Measurements from ENCODE around the gene CLC.
"Not testable (repeated sequence)": the region's sequence is repeated elsewhere in the genome, so short reads cannot be mapped to it uniquely, and the experiment has no call there.

The CLC gene

GRCh38 chr19:39695759-39696158, 42.1 kb downstream of the CLC start:
- Histone ChIP-seq H3K4me1 (ENCODE audit: control insufficient read depth in 2 of 2, insufficient read depth in 1 of 2, low read depth in 1 of 2, low read length in 2 of 2) (peaks cover 0 to 2% of the 10 kb centered on the region in 2 donors), H3K4ac (ENCODE audit: low read length) (no peak overlapping the region), H4K91ac (ENCODE audit: low read depth, low read length, poor library complexity) (no peak overlapping the region), H2BK15ac (ENCODE audit: low read length) (no peak overlapping the region), H3K27ac (replicated peaks; ENCODE audit: low read length) (no peak overlapping the region), H3K4me3 (ENCODE audit: low read length in 2 of 2) (no peak overlapping the region), H4K8ac (ENCODE audit: low read depth, low read length) (no peak overlapping the region), H2AK5ac (ENCODE audit: low read depth, low read length) (no peak overlapping the region), H3K79me1 (ENCODE audit: low read depth, low read length) (no peaks in the 10 kb centered on the region), H2AFZ (ENCODE audit: low read length) (no peak overlapping the region), H3K27me3 (ENCODE audit: control insufficient read depth in 3 of 3, insufficient read depth in 3 of 3, low read depth in 1 of 3, low read length in 3 of 3) (peaks cover 0 to 19% (median 0%) of the 10 kb centered on the region in 3 experiments), H2BK12ac (ENCODE audit: low read length) (no peak overlapping the region), H3K14ac (ENCODE audit: low read length) (no peak overlapping the region), H3K9ac (ENCODE audit: low read depth, low read length, poor library complexity) (no peak overlapping the region), H3K36me3 (replicated peaks in 1 of 2; ENCODE audit: control insufficient read depth in 2 of 2, insufficient read depth in 2 of 2, low read length in 2 of 2) (no peaks in the 10 kb centered on the region), H3K9me3 (replicated peaks in 1 of 2; ENCODE audit: control insufficient read depth in 2 of 2, insufficient read depth in 1 of 2, low read depth in 1 of 2, low read length in 2 of 2) (no peaks in the 10 kb centered on the region), H3K18ac (ENCODE audit: low read length) (no peak overlapping the region), H3K4me2 (ENCODE audit: insufficient read depth, low read length, poor library complexity, severe bottlenecking) (no peak overlapping the region), H2BK120ac (ENCODE audit: low read depth, low read length) (no peak overlapping the region), H2BK5ac (ENCODE audit: low read length) (no peak overlapping the region), H3K23ac (ENCODE audit: low read depth, low read length, poor library complexity) (no peak overlapping the region)
- WGBS, 2 donors (ENCODE audit: extremely low coverage in 2 of 2, insufficient read length in 2 of 2, insufficient replicate concordance in 1 of 2): no CpG with 5 or more reads among the region's 2 CpGs
- no peak for DNase-seq (ENCODE audit: low spot score)

GRCh38 chr19:39692822-39693221, 45.0 kb downstream of the CLC start:
- Histone ChIP-seq H3K4ac (ENCODE audit: low read length) (no peak overlapping the region), H3K4me1 (ENCODE audit: control insufficient read depth in 2 of 2, insufficient read depth in 1 of 2, low read depth in 1 of 2, low read length in 2 of 2) (peaks cover 0 to 2% of the 10 kb centered on the region in 2 donors), H2BK12ac (ENCODE audit: low read length) (no peak overlapping the region), H3K4me2 (ENCODE audit: insufficient read depth, low read length, poor library complexity, severe bottlenecking) (no peak overlapping the region), H3K4me3 (ENCODE audit: low read length in 2 of 2) (no peak overlapping the region), H2BK15ac (ENCODE audit: low read length) (no peak overlapping the region), H3K27ac (replicated peaks; ENCODE audit: low read length) (no peak overlapping the region), H3K9me3 (replicated peaks in 1 of 2; ENCODE audit: control insufficient read depth in 2 of 2, insufficient read depth in 1 of 2, low read depth in 1 of 2, low read length in 2 of 2) (no peaks in the 10 kb centered on the region), H4K8ac (ENCODE audit: low read depth, low read length) (no peak overlapping the region), H3K18ac (ENCODE audit: low read length) (no peak overlapping the region), H2BK5ac (ENCODE audit: low read length) (no peak overlapping the region), H2AK5ac (ENCODE audit: low read depth, low read length) (no peak overlapping the region), H2BK120ac (ENCODE audit: low read depth, low read length) (no peak overlapping the region), H3K27me3 (ENCODE audit: control insufficient read depth in 3 of 3, insufficient read depth in 3 of 3, low read depth in 1 of 3, low read length in 3 of 3) (peaks cover 0 to 19% (median 0%) of the 10 kb centered on the region in 3 experiments), H3K36me3 (replicated peaks in 1 of 2; ENCODE audit: control insufficient read depth in 2 of 2, insufficient read depth in 2 of 2, low read length in 2 of 2) (no peaks in the 10 kb centered on the region), H3K79me1 (ENCODE audit: low read depth, low read length) (no peaks in the 10 kb centered on the region), H3K14ac (ENCODE audit: low read length) (no peak overlapping the region), H4K91ac (ENCODE audit: low read depth, low read length, poor library complexity) (no peak overlapping the region), H3K9ac (ENCODE audit: low read depth, low read length, poor library complexity) (no peak overlapping the region), H2AFZ (ENCODE audit: low read length) (no peak overlapping the region), H3K23ac (ENCODE audit: low read depth, low read length, poor library complexity) (no peak overlapping the region)
- no CpG with 5 or more reads among the region's 1 CpG for WGBS, 2 donors (ENCODE audit: extremely low coverage in 2 of 2, insufficient read length in 2 of 2, insufficient replicate concordance in 1 of 2)
- DNase-seq (ENCODE audit: low spot score): no peak

GRCh38 chr19:39692166-39692565, 45.7 kb downstream of the CLC start:
- Histone ChIP-seq H4K91ac (ENCODE audit: low read depth, low read length, poor library complexity) (no peak overlapping the region), H3K14ac (ENCODE audit: low read length) (no peak overlapping the region), H2BK12ac (ENCODE audit: low read length) (no peak overlapping the region), H3K4me3 (ENCODE audit: low read length in 2 of 2) (no peak overlapping the region), H3K4ac (ENCODE audit: low read length) (no peak overlapping the region), H3K18ac (ENCODE audit: low read length) (no peak overlapping the region), H4K8ac (ENCODE audit: low read depth, low read length) (no peak overlapping the region), H3K27ac (replicated peaks; ENCODE audit: low read length) (no peak overlapping the region), H2BK15ac (ENCODE audit: low read length) (no peak overlapping the region), H3K4me1 (ENCODE audit: control insufficient read depth in 2 of 2, insufficient read depth in 1 of 2, low read depth in 1 of 2, low read length in 2 of 2) (peaks cover 0 to 2% of the 10 kb centered on the region in 2 donors), H3K79me1 (ENCODE audit: low read depth, low read length) (no peaks in the 10 kb centered on the region), H2AK5ac (ENCODE audit: low read depth, low read length) (no peak overlapping the region), H2AFZ (ENCODE audit: low read length) (no peak overlapping the region), H2BK5ac (ENCODE audit: low read length) (no peak overlapping the region), H3K4me2 (ENCODE audit: insufficient read depth, low read length, poor library complexity, severe bottlenecking) (no peak overlapping the region), H3K27me3 (ENCODE audit: control insufficient read depth in 3 of 3, insufficient read depth in 3 of 3, low read depth in 1 of 3, low read length in 3 of 3) (peaks cover 0 to 19% (median 0%) of the 10 kb centered on the region in 3 experiments), H3K9me3 (replicated peaks in 1 of 2; ENCODE audit: control insufficient read depth in 2 of 2, insufficient read depth in 1 of 2, low read depth in 1 of 2, low read length in 2 of 2) (no peaks in the 10 kb centered on the region), H2BK120ac (ENCODE audit: low read depth, low read length) (no peak overlapping the region), H3K36me3 (replicated peaks in 1 of 2; ENCODE audit: control insufficient read depth in 2 of 2, insufficient read depth in 2 of 2, low read length in 2 of 2) (no peaks in the 10 kb centered on the region), H3K9ac (ENCODE audit: low read depth, low read length, poor library complexity) (no peak overlapping the region), H3K23ac (ENCODE audit: low read depth, low read length, poor library complexity) (no peak overlapping the region)
- no CpG with 5 or more reads among the region's 3 CpGs for WGBS, 2 donors (ENCODE audit: extremely low coverage in 2 of 2, insufficient read length in 2 of 2, insufficient replicate concordance in 1 of 2)
- no peak for DNase-seq (ENCODE audit: low spot score)

- not testable (repeated sequence) for H3K9ac ChIP-seq (ENCODE audit: low read depth, low read length, poor library complexity); H2BK120ac ChIP-seq (ENCODE audit: low read depth, low read length); DNase-seq (ENCODE audit: low spot score); H3K9me3 ChIP-seq (replicated peaks in 1 of 2; ENCODE audit: control insufficient read depth in 2 of 2, insufficient read depth in 1 of 2, low read depth in 1 of 2, low read length in 2 of 2); H2AFZ ChIP-seq (ENCODE audit: low read length); H2BK15ac ChIP-seq (ENCODE audit: low read length); H3K18ac ChIP-seq (ENCODE audit: low read length); H2AK5ac ChIP-seq (ENCODE audit: low read depth, low read length); H2BK12ac ChIP-seq (ENCODE audit: low read length); H3K4me1 ChIP-seq (ENCODE audit: control insufficient read depth in 2 of 2, insufficient read depth in 1 of 2, low read depth in 1 of 2, low read length in 2 of 2); H3K4me3 ChIP-seq (ENCODE audit: low read length in 2 of 2); H2BK5ac ChIP-seq (ENCODE audit: low read length); H3K79me1 ChIP-seq (ENCODE audit: low read depth, low read length); H3K14ac ChIP-seq (ENCODE audit: low read length); H4K8ac ChIP-seq (ENCODE audit: low read depth, low read length); H4K91ac ChIP-seq (ENCODE audit: low read depth, low read length, poor library complexity); H3K23ac ChIP-seq (ENCODE audit: low read depth, low read length, poor library complexity); H3K4ac ChIP-seq (ENCODE audit: low read length); H3K36me3 ChIP-seq (replicated peaks in 1 of 2; ENCODE audit: control insufficient read depth in 2 of 2, insufficient read depth in 2 of 2, low read length in 2 of 2); H3K27ac ChIP-seq (replicated peaks; ENCODE audit: low read length); H3K4me2 ChIP-seq (ENCODE audit: insufficient read depth, low read length, poor library complexity, severe bottlenecking)
- peaks cover 0 to 19% (median 0%) of the 10 kb centered on the region in 3 experiments for H3K27me3 ChIP-seq (ENCODE audit: control insufficient read depth in 3 of 3, insufficient read depth in 3 of 3, low read depth in 1 of 3, low read length in 3 of 3)
- WGBS, 2 donors (ENCODE audit: extremely low coverage in 2 of 2, insufficient read length in 2 of 2, insufficient replicate concordance in 1 of 2): no CpG with 5 or more reads among the region's 4 CpGs
Observed at GRCh38 chr19:39688637-39689036, 49.2 kb downstream of the CLC start.

All from neuronal stem cell (in vitro differentiated cells).